Ramos (cell line): ENCODE data around the gene ZNF219.
"Not testable (repeated sequence)": the region's sequence is repeated elsewhere in the genome, so short reads cannot be mapped to it uniquely, and the experiment has no call there.

Experiments
- in situ Hi-C: fragments of 300-500 bp; cut with MboI; formaldehyde crosslinking; loops from one replicate; pipeline ENCODE4 v1.14.3; 2022; ENCODE audit warnings: low sequenced_read_pairs; ENCODE audit not compliant: unreplicated experiment

ZNF219 gene

GRCh38 chr14:21053184-21054122 is 45.0 kb downstream of the ZNF219 start:
- in situ Hi-C loops = no loop called here

GRCh38 chr14:21050597-21050996 is 47.9 kb downstream of the ZNF219 start:
- in situ Hi-C loops = no loop called here

GRCh38 chr14:21049271-21049673 is 49.2 kb downstream of the ZNF219 start:
- in situ Hi-C loops = no loop called here

GRCh38 chr14:21048638-21049037 is 49.8 kb downstream of the ZNF219 start:
- in situ Hi-C loops = no loop called here

GRCh38 chr14:21047378-21047781 is 51.1 kb downstream of the ZNF219 start:
- in situ Hi-C loops = no loop called here

GRCh38 chr14:21043974-21044618 is 54.4 kb downstream of the ZNF219 start:
- in situ Hi-C loops = no loop called here

- in situ Hi-C loops = no loop called here
These were observed 55.0 kb downstream of the ZNF219 start for GRCh38 chr14:21043387-21043973.

- in situ Hi-C loops = no loop called here
These were observed 55.5 kb downstream of the ZNF219 start for GRCh38 chr14:21042918-21043317.

GRCh38 chr14:21041676-21042433 is 56.6 kb downstream of the ZNF219 start, which contains the start of gene RNASE7:
RNASE7 (plus strand) TSS chr14:21042362; CDS start chr14:21042993, 631 bp downstream.
- in situ Hi-C loops = no loop called here

GRCh38 chr14:21040941-21041340 is 57.5 kb downstream of the ZNF219 start:
- in situ Hi-C loops = not testable (repeated sequence)

GRCh38 chr14:21040370-21040925 is 58.0 kb downstream of the ZNF219 start:
- in situ Hi-C loops = no loop called here
